ENCODE measurements around the gene HERC4.
"Not testable (repeated sequence)": the region's sequence is repeated elsewhere in the genome, so short reads cannot be mapped to it uniquely, and the experiment has no call there.

Gene HERC4

DNA sequence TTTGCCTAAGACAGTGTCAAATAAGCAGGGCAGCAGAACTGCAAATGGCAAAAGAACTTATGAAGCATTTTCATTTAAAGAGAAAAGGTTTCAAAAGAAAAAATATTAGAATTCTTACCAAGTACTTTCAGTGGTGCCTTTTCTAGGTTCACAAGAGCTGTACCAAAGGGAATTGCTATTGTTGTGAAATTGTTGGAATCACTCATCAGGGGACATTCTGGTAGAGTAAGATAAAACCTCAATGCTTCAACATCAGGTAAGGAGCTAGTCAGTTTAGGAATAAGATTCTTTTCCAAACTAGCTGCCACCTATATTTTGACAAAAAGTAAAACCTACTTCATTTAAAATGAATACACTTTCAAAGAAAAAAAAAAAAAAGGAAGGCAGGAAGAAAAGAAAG, 85.0 kb downstream of the HERC4 start:
- Histone ChIP-seq H3K9ac (ENCODE audit: low read depth, low read length, poor library complexity, severe bottlenecking) (no peak overlapping the region), H3K36me3 (ENCODE audit: insufficient read depth, low read length) (peaks cover 18% of the 10 kb centered on the region; the same call in 1 of the 2 replicates), H3K79me2 (ENCODE audit: insufficient read depth, low read length) (no peaks in the 10 kb centered on the region), H3K4me3 (ENCODE audit: low read length, poor library complexity, severe bottlenecking) (no peak overlapping the region), H2AFZ (ENCODE audit: low read length) (no peak overlapping the region), H3K4me1 (ENCODE audit: insufficient read depth, low read length, poor library complexity, severe bottlenecking) (no peaks in the 10 kb centered on the region), H3K27me3 (ENCODE audit: insufficient read depth, low read length, poor library complexity, severe bottlenecking) (no peaks in the 10 kb centered on the region), H3K4me2 (ENCODE audit: low read depth, low read length, poor library complexity, severe bottlenecking) (no peak overlapping the region), H3K9me2 (replicated peaks; ENCODE audit: low read depth, low read length) (no peaks in the 10 kb centered on the region), H3F3A (ENCODE audit: low read depth) (no peaks in the 10 kb centered on the region), H3K9me3 (ENCODE audit: insufficient read depth, low read depth, low read length) (no peaks in the 10 kb centered on the region), H4K20me1 (ENCODE audit: insufficient read depth, low read length, poor library complexity, severe bottlenecking) (no peaks in the 10 kb centered on the region)
- no peak for TF ChIP-seq EZH2phosphoT487 (IDR thresholded peaks at IDR 0.05; ENCODE audit: borderline replicate concordance)
- TF ChIP-seq, protein P1, sequence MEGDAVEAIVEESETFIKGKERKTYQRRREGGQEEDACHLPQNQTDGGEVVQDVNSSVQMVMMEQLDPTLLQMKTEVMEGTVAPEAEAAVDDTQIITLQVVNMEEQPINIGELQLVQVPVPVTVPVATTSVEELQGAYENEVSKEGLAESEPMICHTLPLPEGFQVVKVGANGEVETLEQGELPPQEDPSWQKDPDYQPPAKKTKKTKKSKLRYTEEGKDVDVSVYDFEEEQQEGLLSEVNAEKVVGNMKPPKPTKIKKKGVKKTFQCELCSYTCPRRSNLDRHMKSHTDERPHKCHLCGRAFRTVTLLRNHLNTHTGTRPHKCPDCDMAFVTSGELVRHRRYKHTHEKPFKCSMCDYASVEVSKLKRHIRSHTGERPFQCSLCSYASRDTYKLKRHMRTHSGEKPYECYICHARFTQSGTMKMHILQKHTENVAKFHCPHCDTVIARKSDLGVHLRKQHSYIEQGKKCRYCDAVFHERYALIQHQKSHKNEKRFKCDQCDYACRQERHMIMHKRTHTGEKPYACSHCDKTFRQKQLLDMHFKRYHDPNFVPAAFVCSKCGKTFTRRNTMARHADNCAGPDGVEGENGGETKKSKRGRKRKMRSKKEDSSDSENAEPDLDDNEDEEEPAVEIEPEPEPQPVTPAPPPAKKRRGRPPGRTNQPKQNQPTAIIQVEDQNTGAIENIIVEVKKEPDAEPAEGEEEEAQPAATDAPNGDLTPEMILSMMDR (conservative IDR thresholded peaks at IDR 0.05; ENCODE audit: low read length): no peak

DNA sequence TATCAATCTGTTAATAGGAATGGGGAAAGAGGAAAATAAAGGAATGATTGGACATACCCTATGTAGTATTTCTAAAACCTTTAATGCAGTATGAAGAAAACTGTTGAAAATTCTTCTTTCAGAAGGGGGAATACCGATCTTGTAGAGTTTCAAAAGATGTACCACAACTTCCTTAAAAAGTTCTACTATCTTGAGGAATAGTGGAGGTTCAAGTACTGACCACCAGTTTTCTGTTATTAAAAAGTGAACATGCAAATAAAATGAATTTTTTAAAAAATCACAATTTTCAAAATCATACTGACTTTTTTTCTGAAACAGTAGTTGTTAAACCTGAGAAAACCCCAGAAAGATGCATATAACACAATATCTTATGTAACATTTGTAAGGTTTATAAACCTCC, 86.5 kb downstream of the HERC4 start:
- H3F3A ChIP-seq (ENCODE audit: low read depth): no peaks in the 10 kb centered on the region
- no peaks in the 10 kb centered on the region for H3K79me2 ChIP-seq (ENCODE audit: insufficient read depth, low read length)
- H3K9ac ChIP-seq (ENCODE audit: low read depth, low read length, poor library complexity, severe bottlenecking): no peak overlapping the region
- H3K9me3 ChIP-seq (ENCODE audit: insufficient read depth, low read depth, low read length): no peaks in the 10 kb centered on the region
- no peak for TF ChIP-seq EZH2phosphoT487 (IDR thresholded peaks at IDR 0.05; ENCODE audit: borderline replicate concordance)
- TF ChIP-seq, protein P1 (conservative IDR thresholded peaks at IDR 0.05; ENCODE audit: low read length): no peak
- no peaks in the 10 kb centered on the region for H4K20me1 ChIP-seq (ENCODE audit: insufficient read depth, low read length, poor library complexity, severe bottlenecking)
- peaks cover 18% of the 10 kb centered on the region; the same call in 1 of the 2 replicates for H3K36me3 ChIP-seq (ENCODE audit: insufficient read depth, low read length)
- no peak overlapping the region for H3K4me3 ChIP-seq (ENCODE audit: low read length, poor library complexity, severe bottlenecking)
- no peaks in the 10 kb centered on the region for H3K27me3 ChIP-seq (ENCODE audit: insufficient read depth, low read length, poor library complexity, severe bottlenecking)
- no peaks in the 10 kb centered on the region for H3K9me2 ChIP-seq (replicated peaks; ENCODE audit: low read depth, low read length)
- H3K4me2 ChIP-seq (ENCODE audit: low read depth, low read length, poor library complexity, severe bottlenecking): no peak overlapping the region
- H3K4me1 ChIP-seq (ENCODE audit: insufficient read depth, low read length, poor library complexity, severe bottlenecking): no peaks in the 10 kb centered on the region
- H2AFZ ChIP-seq (ENCODE audit: low read length): no peak overlapping the region

DNA sequence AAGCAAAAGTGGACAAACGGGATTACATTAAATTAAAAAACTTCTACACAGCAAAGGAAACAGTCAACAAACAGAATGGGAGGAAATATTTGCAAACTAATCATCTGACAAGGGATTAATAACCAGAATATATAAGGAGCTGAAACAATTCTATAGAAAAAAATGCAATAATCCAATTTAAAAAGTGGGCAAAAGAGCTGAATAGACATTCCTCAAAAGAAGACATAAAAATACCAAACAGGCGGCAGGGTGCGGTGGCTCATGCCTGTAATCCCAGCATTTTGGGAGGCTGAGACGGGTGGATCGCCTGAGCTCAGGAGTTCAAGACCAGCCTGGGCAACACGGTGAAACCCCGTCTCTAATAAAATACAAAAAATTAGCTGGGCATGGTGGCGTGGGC, 92.5 kb downstream of the HERC4 start:
- not testable (repeated sequence) for H3K4me1 ChIP-seq (ENCODE audit: insufficient read depth, low read length, poor library complexity, severe bottlenecking); H3K9me3 ChIP-seq (ENCODE audit: insufficient read depth, low read depth, low read length); H3K27me3 ChIP-seq (ENCODE audit: insufficient read depth, low read length, poor library complexity, severe bottlenecking); H3K9ac ChIP-seq (ENCODE audit: low read depth, low read length, poor library complexity, severe bottlenecking); H3F3A ChIP-seq (ENCODE audit: low read depth); H3K4me3 ChIP-seq (ENCODE audit: low read length, poor library complexity, severe bottlenecking); H4K20me1 ChIP-seq (ENCODE audit: insufficient read depth, low read length, poor library complexity, severe bottlenecking); H3K4me2 ChIP-seq (ENCODE audit: low read depth, low read length, poor library complexity, severe bottlenecking); H3K9me2 ChIP-seq (replicated peaks; ENCODE audit: low read depth, low read length); H3K79me2 ChIP-seq (ENCODE audit: insufficient read depth, low read length); H2AFZ ChIP-seq (ENCODE audit: low read length)
- H3K36me3 ChIP-seq (ENCODE audit: insufficient read depth, low read length): peaks cover 18% of the 10 kb centered on the region; the same call in 1 of the 2 replicates

DNA sequence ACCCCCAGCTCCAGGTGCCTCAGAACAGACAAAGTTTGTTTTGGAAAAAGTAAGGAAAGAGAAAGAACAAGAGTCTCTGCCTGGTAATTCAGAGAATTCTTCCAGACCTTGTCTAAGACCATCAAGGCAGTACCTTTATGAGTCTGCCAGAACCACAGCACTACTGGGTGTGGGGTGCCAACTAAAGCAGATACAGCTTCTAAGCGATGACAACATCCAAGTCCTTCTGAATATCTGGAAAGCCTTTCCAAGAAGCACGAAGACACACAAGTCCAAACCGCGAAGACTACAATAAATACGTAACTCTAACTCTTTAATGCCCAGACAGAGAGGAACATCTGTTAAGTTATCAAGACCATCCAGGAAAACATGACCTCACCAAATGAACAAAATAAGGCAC, 96.3 kb downstream of the HERC4 start:
- TF ChIP-seq EZH2phosphoT487 (IDR thresholded peaks at IDR 0.05; ENCODE audit: borderline replicate concordance): no peak
- TF ChIP-seq, protein P1 (conservative IDR thresholded peaks at IDR 0.05; ENCODE audit: low read length): no peak
- H3K79me2 ChIP-seq (ENCODE audit: insufficient read depth, low read length): no peaks in the 10 kb centered on the region
- H4K20me1 ChIP-seq (ENCODE audit: insufficient read depth, low read length, poor library complexity, severe bottlenecking): no peaks in the 10 kb centered on the region
- no peaks in the 10 kb centered on the region for H3K9me2 ChIP-seq (replicated peaks; ENCODE audit: low read depth, low read length)
- H3K4me3 ChIP-seq (ENCODE audit: low read length, poor library complexity, severe bottlenecking): no peak overlapping the region
- no peaks in the 10 kb centered on the region for H3K27me3 ChIP-seq (ENCODE audit: insufficient read depth, low read length, poor library complexity, severe bottlenecking)
- peaks cover 23% of the 10 kb centered on the region; the same call in 1 of the 2 replicates for H3K36me3 ChIP-seq (ENCODE audit: insufficient read depth, low read length)
- no peaks in the 10 kb centered on the region for H3K9me3 ChIP-seq (ENCODE audit: insufficient read depth, low read depth, low read length)
- no peak overlapping the region for H3K4me2 ChIP-seq (ENCODE audit: low read depth, low read length, poor library complexity, severe bottlenecking)
- H3F3A ChIP-seq (ENCODE audit: low read depth): no peaks in the 10 kb centered on the region
- H3K9ac ChIP-seq (ENCODE audit: low read depth, low read length, poor library complexity, severe bottlenecking): no peak overlapping the region
- H3K4me1 ChIP-seq (ENCODE audit: insufficient read depth, low read length, poor library complexity, severe bottlenecking): no peaks in the 10 kb centered on the region
- no peak overlapping the region for H2AFZ ChIP-seq (ENCODE audit: low read length)

All from Loucy (cell line).